Mesodermal cell (in vitro differentiated cells): ENCODE data around the gene CATSPERB. TPM values are rescaled to one million over a fixed set of nuclear protein-coding genes. Genes with fewer than 3 reads are reported as not detected.

ENCODE experiments used
- H3K27ac ChIP-seq: 2 replicates; pipeline ENCODE4 v1.7.0; 2013; ENCODE audit warnings: mild to moderate bottlenecking, low read depth, low read length, moderate library complexity; ENCODE audit not compliant: severe bottlenecking
- H3K36me3 ChIP-seq: 2 replicates; pipeline ENCODE4 v1.7.1; 2013; ENCODE audit warnings: mild to moderate bottlenecking, low read length, moderate library complexity; ENCODE audit not compliant: control insufficient read depth, insufficient read depth
- H3K4me1 ChIP-seq: one replicate; pipeline ENCODE4 v1.7.1; 2013; ENCODE audit warnings: mild to moderate bottlenecking, low read length; ENCODE audit not compliant: insufficient read depth, control insufficient read depth, poor library complexity, severe bottlenecking
- H3K4me3 ChIP-seq: 2 replicates; pipeline ENCODE4 v1.7.0; 2013; ENCODE audit warnings: low read length, control low read depth, mild to moderate bottlenecking; ENCODE audit not compliant: insufficient read depth, poor library complexity, severe bottlenecking; ENCODE audit errors: extremely low read depth
- H3K9me3 ChIP-seq: 2 replicates; pipeline ENCODE4 v1.7.1; 2013; ENCODE audit warnings: mild to moderate bottlenecking, low read length, moderate library complexity; ENCODE audit not compliant: control insufficient read depth
- WGBS, 2 experiments: methylation state at CpG; one replicate each; pipeline ENCODE4 v1.1.5; 2013; ENCODE audit warnings: missing lambda C conversion rate in 2 of 2; ENCODE audit not compliant: insufficient coverage in 2 of 2; 5-methylcytosine and 5-hydroxymethylcytosine counted together
- polyA plus RNA-seq, 2 experiments: library from polyadenylated mRNA; stranded (reverse); fragments of 50-300 nt; gene quantifications; one replicate each; pipeline ENCODE4 v1.2.3, GENCODE V29; 2013

CATSPERB gene, protein sequence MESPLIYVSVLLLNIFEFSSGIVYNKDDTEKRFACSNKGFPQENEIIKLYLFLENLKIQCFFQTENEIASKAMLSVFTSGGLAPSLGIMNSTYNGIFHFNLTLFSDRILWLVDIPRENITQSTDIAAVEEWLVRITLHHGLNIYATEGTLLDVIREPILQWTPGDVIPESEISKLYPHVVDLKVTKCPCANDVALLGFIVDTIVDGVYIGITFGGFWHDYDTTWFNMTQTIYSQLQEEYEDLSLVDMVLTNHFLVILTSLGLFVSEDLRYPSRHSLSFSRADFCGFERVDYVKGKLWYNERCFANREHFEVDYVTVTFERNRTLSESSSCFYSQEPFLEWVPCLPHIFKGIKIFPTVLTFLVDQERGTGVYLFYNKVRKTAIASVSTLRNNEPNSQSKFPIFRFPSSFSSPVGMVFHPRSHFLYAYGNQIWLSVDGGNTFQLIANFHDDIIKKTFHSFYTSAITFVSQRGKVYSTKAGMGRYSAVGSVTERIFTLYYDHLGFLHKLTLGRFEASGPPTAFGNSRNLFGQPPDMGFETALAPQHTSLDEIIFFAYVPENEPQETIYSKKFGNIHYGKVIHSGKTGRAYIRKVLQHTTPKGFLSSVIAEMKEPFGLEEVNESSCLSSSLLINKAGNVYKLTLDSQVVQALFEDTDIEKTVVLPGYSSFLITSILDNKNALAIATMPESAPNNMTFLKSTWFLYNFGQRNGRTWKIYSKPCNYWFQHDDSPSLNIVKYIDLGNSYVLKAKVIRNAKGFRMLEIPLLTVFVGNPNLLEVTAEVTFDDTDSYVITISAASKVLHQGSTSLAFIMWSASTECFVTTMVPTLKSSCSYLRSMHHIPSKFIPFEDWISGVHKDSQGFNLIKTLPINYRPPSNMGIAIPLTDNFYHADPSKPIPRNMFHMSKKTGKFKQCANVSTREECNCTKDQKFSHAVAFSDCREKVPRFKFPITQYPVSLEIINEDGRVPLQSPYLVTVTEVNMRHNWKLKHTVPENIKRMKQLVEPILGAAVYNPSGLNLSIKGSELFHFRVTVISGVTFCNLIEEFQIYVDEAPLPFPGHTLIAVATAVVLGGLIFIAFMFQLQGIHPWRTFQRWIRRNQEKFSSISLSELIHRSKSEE
- not detected for polyA plus RNA-seq (2013, experiment 1 of 2)
- not detected for polyA plus RNA-seq (2013, experiment 2 of 2)

- Histone ChIP-seq H3K27ac (peak within 1 kb of the TSS; percentile 42), H3K4me3 (no peak within 1 kb of the TSS), H3K36me3 (no peaks in the 10 kb centered on the region), H3K9me3 (no peaks in the 10 kb centered on the region), H3K4me1 (no peaks in the 10 kb centered on the region)
- 100% methylated on average over 1 of the region's 2 CpGs; no CpG with 5 or more reads in 1 of the 2 experiments for WGBS, 2 experiments
These were observed at the start of gene CATSPERB for GRCh38 chr14:91731986-91732385. CATSPERB (minus strand) TSS chr14:91732086; CDS start chr14:91729479, 2,607 bp downstream.

GRCh38 chr14:91780452-91780851, 48.6 kb upstream of the CATSPERB start:
- H3K4me1 ChIP-seq: no peaks in the 10 kb centered on the region
- no peaks in the 10 kb centered on the region for H3K9me3 ChIP-seq
- H3K4me3 ChIP-seq: no peak overlapping the region
- H3K27ac ChIP-seq: no peak overlapping the region
- no peaks in the 10 kb centered on the region for H3K36me3 ChIP-seq
- 60% methylated on average over 1 of the region's 3 CpGs; no CpG with 5 or more reads in 1 of the 2 experiments for WGBS, 2 experiments

- Histone ChIP-seq H3K4me3 (no peak overlapping the region), H3K4me1 (no peaks in the 10 kb centered on the region), H3K36me3 (no peaks in the 10 kb centered on the region), H3K9me3 (no peaks in the 10 kb centered on the region), H3K27ac (no peak overlapping the region)
- WGBS, 2 experiments: 86 to 100% methylated on average over 1 to 2 of the region's 2 CpGs
These were observed 46.3 kb upstream of the CATSPERB start for GRCh38 chr14:91778217-91778616.

- H3K9me3 ChIP-seq: no peaks in the 10 kb centered on the region
- no peak overlapping the region for H3K27ac ChIP-seq
- 95 to 96% methylated on average over 2 to 3 of the region's 5 CpGs for WGBS, 2 experiments
- no peaks in the 10 kb centered on the region for H3K4me1 ChIP-seq
- H3K4me3 ChIP-seq: no peak overlapping the region
- H3K36me3 ChIP-seq: no peaks in the 10 kb centered on the region
These were observed 42.5 kb upstream of the CATSPERB start for GRCh38 chr14:91774140-91775096.

- Histone ChIP-seq H3K4me3 (no peak overlapping the region), H3K36me3 (no peaks in the 10 kb centered on the region), H3K27ac (no peak overlapping the region), H3K4me1 (no peaks in the 10 kb centered on the region), H3K9me3 (no peaks in the 10 kb centered on the region)
- no CpG with 5 or more reads among the region's 2 CpGs for WGBS, 2 experiments
These were observed 38.3 kb upstream of the CATSPERB start for GRCh38 chr14:91770185-91770584.

DNA sequence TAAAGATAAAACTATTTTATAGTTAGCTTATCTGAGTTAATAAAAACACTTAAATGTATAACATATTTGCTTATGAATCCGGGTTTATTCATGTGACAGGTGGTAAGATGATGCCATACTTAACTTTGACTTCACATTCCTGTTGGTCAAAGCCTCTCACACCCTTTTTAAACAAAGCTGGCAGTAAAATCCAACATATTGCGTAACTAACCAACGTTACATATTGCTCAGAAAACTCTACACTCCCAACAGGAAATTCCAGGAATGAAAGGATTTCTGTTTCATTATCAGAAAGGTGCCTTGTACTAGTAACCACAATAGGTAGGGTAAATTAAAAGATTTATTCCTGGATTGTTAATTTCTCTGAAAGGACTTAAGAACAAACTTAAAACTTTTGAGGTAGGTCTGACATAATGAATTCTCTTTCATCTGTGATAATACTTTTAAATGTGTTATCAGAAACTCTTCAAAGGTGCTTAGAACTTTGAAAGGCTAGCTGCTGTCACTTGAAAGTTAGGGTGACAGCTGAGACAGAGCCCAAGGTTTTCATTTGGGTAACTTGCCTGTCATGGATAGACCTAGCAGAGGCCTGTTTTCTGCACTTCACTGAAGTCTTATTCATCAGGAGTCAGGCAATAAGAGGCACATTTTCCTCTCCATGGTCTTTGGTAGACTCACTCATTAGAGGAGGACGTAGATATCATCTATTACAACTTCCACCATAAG, 23.8 kb upstream of the CATSPERB start:
- no peak overlapping the region for H3K27ac ChIP-seq
- H3K4me1 ChIP-seq: no peaks in the 10 kb centered on the region
- H3K36me3 ChIP-seq: no peaks in the 10 kb centered on the region
- 0 to 50% methylated on average over 1 to 2 of the region's 4 CpGs for WGBS, 2 experiments
- H3K9me3 ChIP-seq: no peaks in the 10 kb centered on the region
- no peak overlapping the region for H3K4me3 ChIP-seq

GRCh38 chr14:91754819-91755218, 22.9 kb upstream of the CATSPERB start:
- Histone ChIP-seq H3K4me1 (no peaks in the 10 kb centered on the region), H3K4me3 (no peak overlapping the region), H3K9me3 (no peaks in the 10 kb centered on the region), H3K27ac (no peak overlapping the region), H3K36me3 (no peaks in the 10 kb centered on the region)
- WGBS, 2 experiments: no CpG with 5 or more reads among the region's 1 CpG

DNA sequence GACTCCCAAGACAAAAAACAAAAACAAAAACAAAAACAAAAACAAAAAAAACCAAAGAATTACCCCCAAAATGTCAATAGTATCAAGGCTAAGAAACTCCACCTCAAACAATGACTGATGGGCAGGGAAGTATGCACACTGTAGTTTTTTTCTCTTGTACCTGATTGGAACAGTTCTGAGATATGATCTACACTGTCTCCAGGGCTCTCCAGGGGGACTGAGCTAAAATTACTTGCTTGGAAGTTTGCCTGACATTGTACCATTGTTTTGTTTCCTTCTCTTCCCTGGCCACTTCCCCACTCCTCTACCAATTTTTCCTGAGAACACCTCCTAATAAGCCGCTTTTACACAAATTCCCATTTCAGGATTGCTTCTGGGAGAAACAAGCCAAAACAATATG, 22.3 kb upstream of the CATSPERB start:
- no peaks in the 10 kb centered on the region for H3K9me3 ChIP-seq
- H3K27ac ChIP-seq: no peak overlapping the region
- H3K4me1 ChIP-seq: no peaks in the 10 kb centered on the region
- WGBS, 2 experiments: 100% methylated on average over 1 of the region's 1 CpG; no CpG with 5 or more reads in 1 of the 2 experiments
- no peak overlapping the region for H3K4me3 ChIP-seq
- no peaks in the 10 kb centered on the region for H3K36me3 ChIP-seq

DNA sequence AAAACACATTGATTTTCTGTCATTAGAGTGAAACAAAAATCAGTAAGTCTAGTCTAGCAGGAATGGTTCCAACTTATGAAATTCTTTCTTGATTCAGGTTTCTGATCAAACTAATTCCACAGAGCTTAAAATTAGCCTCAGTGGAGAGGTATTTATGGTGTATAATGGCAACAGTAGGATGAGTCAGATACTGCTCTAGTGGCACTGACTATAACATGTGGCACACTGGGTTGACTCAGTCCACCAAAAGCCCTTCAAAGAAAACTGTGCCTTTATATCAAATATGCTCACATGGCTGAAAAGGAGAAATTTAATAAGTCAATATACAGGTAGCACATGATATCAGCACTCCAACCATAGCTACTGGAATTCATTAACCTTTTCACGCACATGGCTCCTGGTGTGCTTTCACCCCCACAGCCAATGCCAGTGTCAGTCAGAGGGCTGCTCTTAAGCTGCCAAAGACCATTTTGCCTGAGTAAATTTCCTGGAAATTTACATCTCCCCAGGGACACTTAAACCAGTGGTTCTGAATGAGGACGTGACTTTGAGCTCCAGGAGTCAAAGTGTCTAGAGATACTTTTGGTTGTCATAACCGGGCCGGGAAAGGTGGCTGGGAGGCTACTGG, 21.7 kb upstream of the CATSPERB start:
- H3K36me3 ChIP-seq: no peaks in the 10 kb centered on the region
- H3K27ac ChIP-seq: no peak overlapping the region
- H3K9me3 ChIP-seq: no peaks in the 10 kb centered on the region
- H3K4me1 ChIP-seq: no peaks in the 10 kb centered on the region
- no peak overlapping the region for H3K4me3 ChIP-seq
- WGBS, 2 experiments: 20 to 100% methylated on average over 1 of the region's 4 CpGs
